ENCODE results near the gene CTIF.
A peak's percentile ranks its signal among the peaks of the same experiment; 100 is the strongest.

The CTIF gene

DNA sequence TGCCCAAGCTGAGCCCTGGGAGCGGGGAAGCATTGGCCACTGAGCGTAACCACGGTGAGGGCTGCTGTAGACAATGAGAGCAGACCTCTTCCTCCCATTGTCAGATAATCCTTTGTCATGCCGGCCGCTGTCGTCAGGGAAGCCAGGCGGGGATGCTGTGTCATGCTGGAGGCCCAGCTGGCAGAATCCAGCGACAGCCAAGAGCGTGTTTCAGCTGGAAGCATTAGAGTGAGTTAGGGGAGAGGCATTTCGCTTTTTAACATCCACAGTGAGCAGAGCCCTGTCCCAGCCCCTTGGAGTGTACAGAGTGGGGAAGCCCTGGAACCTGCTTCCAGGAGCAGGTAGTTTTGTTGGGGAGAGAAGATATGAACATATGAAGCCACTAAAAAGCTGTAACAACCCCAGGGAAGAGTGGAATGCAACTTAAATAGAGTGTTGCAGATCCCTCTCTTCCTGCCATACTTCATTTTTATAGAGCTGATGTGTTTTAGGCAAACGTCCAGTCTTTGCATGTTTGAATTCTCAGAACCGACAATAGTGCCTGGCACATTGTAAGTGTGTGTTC, 7.0 kb downstream of the CTIF start:
- TF ChIP-seq FOXP2 (optimal IDR thresholded peaks at IDR 0.05; ENCODE audit: control extremely low read depth, extremely low read length, insufficient read depth), result no peak
- TF ChIP-seq POLR2AphosphoS5 (IDR thresholded peaks at IDR 0.05; ENCODE audit: borderline replicate concordance, low read depth, low read length), result no peak
- no peak for TF ChIP-seq EZH2 (IDR thresholded peaks at IDR 0.05)
- Histone ChIP-seq H3K9ac (ENCODE audit: insufficient read length) (peak overlapping the region; percentile 19), H3K4me3 (peak overlapping the region; percentile 50), H3K36me3 (ENCODE audit: insufficient read depth, low read length) (no peaks in the 10 kb centered on the region; the same call in 1 of the 2 replicates), H3K27ac (peak overlapping the region; percentile 86), H3K9me3 (ENCODE audit: low read depth, low read length) (no peaks in the 10 kb centered on the region)
- DNase-seq (ENCODE audit: low read depth, low spot score), result no peak

DNA sequence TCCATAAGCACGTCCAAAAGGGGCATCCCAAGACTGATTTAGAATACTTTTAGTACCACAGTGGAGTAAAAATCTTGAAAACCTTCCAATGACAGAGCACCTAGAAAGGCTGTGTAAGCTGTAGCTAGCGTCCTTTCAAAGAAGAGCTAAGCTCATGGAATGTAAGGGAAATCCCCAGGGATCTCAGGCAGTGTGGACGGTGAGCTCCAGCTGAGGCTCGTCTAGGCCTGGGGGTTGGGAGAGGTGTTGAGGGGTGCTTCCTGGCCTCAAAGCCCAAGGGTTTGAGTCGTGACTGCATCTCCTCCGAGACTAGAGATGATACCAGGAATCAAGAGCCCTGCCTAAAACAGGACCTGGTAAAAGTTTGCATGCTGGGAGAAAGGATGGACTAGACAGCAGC, 7.6 kb downstream of the CTIF start:
- no peak for TF ChIP-seq POLR2AphosphoS5 (IDR thresholded peaks at IDR 0.05; ENCODE audit: borderline replicate concordance, low read depth, low read length)
- TF ChIP-seq FOXP2 (optimal IDR thresholded peaks at IDR 0.05; ENCODE audit: control extremely low read depth, extremely low read length, insufficient read depth), result no peak
- no peak for TF ChIP-seq EZH2 (IDR thresholded peaks at IDR 0.05)
- Histone ChIP-seq H3K9ac (ENCODE audit: insufficient read length) (peak overlapping the region; percentile 20), H3K36me3 (ENCODE audit: insufficient read depth, low read length) (no peaks in the 10 kb centered on the region; the same call in 1 of the 2 replicates), H3K4me3 (peak overlapping the region; percentile 50), H3K27ac (peak overlapping the region; percentile 86), H3K9me3 (ENCODE audit: low read depth, low read length) (no peaks in the 10 kb centered on the region)
- DNase-seq (ENCODE audit: low read depth, low spot score), result no peak

DNA sequence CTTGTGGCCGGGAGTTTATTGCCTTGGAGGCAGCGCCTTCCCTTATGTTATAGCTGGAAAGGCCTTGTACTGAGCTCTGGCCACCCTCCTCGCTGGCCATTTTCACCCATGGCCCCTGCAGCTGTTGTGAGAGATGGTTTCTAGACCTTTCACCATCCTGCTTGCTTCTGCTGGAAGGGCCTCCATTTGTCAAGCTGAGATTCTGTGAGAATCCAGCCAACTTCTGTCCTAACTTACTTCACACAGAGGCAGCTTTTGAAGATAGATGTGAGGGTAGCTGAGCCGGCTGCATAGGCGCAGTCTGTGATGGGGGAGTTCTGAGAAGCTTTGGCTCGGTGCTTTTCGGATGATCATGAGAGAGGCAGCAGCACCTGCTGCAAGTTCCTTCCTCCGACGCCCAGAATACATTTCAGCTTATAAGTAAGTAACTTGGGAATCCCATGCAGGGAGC, 8.7 kb downstream of the CTIF start:
- no peak overlapping the region for H3K9ac ChIP-seq (ENCODE audit: insufficient read length)
- TF ChIP-seq EZH2 (IDR thresholded peaks at IDR 0.05), result no peak
- no peak for TF ChIP-seq POLR2AphosphoS5 (IDR thresholded peaks at IDR 0.05; ENCODE audit: borderline replicate concordance, low read depth, low read length)
- peak overlapping the region; percentile 72 for H3K27ac ChIP-seq
- H3K4me3 ChIP-seq, result peak overlapping the region; percentile 60
- no peaks in the 10 kb centered on the region for H3K9me3 ChIP-seq (ENCODE audit: low read depth, low read length)
- H3K36me3 ChIP-seq (ENCODE audit: insufficient read depth, low read length), result no peaks in the 10 kb centered on the region; the same call in 1 of the 2 replicates
- DNase-seq (ENCODE audit: low read depth, low spot score), result no peak

DNA sequence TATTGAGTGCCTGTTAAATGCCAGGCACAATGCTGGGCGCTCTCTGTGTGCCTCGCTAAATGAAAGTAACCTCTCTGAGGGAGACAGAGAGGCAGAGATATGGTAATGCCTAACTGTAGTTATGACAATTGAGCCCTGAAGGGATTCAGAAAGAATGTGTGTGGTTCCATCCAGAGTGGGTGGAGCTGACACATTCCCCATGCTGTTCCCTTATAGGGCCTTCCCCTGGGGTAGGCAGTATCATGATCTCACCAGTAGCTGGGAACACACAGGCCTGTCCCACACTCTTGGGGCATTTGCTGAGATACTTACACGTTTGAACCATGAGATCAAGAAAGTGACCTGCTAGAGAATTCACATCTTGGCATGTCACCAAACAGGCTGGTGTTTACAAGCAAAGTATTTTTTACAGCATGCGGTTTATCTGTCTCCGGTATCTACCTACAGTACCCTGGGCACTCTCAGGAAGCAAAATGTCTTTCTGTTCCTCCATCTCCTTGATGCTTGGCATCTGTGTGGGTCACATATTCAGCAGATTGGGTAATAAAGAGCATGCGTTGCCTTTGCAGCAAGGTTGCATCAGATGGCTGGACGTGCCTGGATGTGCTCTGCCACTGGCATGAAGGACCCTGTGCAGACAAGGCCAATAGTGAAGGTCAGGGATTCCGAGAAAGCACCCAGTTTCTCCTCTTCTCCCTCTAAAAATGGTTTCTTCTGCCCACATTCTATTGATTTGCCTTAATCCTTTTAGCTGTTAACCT, 9.4 kb downstream of the CTIF start:
- H3K9ac ChIP-seq (ENCODE audit: insufficient read length), result peak overlapping the region; percentile 3
- no peaks in the 10 kb centered on the region for H3K9me3 ChIP-seq (ENCODE audit: low read depth, low read length)
- no peaks in the 10 kb centered on the region; the same call in 1 of the 2 replicates for H3K36me3 ChIP-seq (ENCODE audit: insufficient read depth, low read length)
- DNase-seq (ENCODE audit: low read depth, low spot score), result peak; percentile 84
- TF ChIP-seq EZH2 (IDR thresholded peaks at IDR 0.05), result no peak
- no peak; the same call in 1 of the 2 replicates for TF ChIP-seq POLR2AphosphoS5 (IDR thresholded peaks at IDR 0.05; ENCODE audit: borderline replicate concordance, low read depth, low read length)
- no peak for TF ChIP-seq FOXP2 (optimal IDR thresholded peaks at IDR 0.05; ENCODE audit: control extremely low read depth, extremely low read length, insufficient read depth)
- peak overlapping the region; percentile 77 for H3K27ac ChIP-seq
- H3K4me3 ChIP-seq, result peak overlapping the region; percentile 60

DNA sequence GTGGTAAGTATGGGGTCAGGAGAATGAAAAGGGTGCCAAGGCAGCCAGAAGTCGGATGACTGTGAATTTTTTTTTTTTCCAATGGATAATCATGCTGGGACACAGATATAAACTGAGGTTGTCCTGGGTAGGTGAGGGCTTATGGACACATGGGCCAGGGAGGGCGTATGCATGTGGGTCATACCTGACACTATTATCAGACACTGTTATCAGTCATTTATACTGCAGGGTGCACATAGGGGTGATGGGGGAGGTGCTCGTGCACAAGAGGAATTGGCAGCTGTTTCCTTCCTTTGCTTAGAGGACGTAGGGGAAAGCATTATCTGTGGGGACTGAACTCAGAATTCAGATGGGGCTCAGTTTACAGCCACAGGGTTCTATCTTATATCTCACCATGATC, 10.1 kb downstream of the CTIF start:
- Histone ChIP-seq H3K27ac (peak overlapping the region; percentile 77; the same call in 1 of the 2 replicates), H3K4me3 (no peak overlapping the region), H3K9me3 (ENCODE audit: low read depth, low read length) (no peaks in the 10 kb centered on the region), H3K36me3 (ENCODE audit: insufficient read depth, low read length) (no peaks in the 10 kb centered on the region; the same call in 1 of the 2 replicates), H3K9ac (ENCODE audit: insufficient read length) (no peak overlapping the region)
- TF ChIP-seq FOXP2 (optimal IDR thresholded peaks at IDR 0.05; ENCODE audit: control extremely low read depth, extremely low read length, insufficient read depth) (no peak), EZH2 (IDR thresholded peaks at IDR 0.05) (no peak), POLR2AphosphoS5 (IDR thresholded peaks at IDR 0.05; ENCODE audit: borderline replicate concordance, low read depth, low read length) (no peak)
- no peak for DNase-seq (ENCODE audit: low read depth, low spot score)

DNA sequence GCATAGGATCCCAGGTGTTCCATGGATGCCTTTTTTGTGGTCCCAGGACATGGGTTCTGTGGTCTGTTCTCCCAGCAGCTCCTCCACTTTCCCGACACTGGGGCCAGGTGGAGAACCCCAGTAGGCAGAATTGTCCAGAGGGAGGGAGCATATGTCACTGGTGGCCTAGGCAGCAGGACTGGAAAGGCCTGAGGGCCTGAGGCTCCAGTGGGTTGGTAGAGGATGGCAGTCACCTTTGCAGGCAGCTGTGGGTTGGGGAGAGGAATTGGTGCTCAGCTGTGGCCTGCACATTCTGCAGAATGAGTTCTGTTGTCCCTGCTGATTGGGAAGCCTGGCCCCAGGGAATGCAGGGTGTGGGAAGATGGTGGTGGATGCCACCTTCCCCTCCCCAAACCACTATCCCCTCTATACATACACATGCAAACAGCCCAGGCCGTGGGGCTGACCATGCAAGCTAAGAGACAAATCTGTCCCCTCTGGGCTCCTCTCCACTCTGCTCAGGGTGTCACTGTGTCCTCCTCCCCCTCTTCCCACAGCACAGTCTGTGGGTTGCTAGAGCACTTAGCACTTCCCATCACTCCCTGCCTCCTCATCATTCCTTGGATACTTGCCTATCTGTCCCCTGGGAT, 11.4 kb downstream of the CTIF start:
- TF ChIP-seq POLR2AphosphoS5 (IDR thresholded peaks at IDR 0.05; ENCODE audit: borderline replicate concordance, low read depth, low read length) (no peak), EZH2 (IDR thresholded peaks at IDR 0.05) (no peak), FOXP2 (optimal IDR thresholded peaks at IDR 0.05; ENCODE audit: control extremely low read depth, extremely low read length, insufficient read depth) (no peak)
- no peaks in the 10 kb centered on the region for H3K9me3 ChIP-seq (ENCODE audit: low read depth, low read length)
- no peak overlapping the region for H3K9ac ChIP-seq (ENCODE audit: insufficient read length)
- no peaks in the 10 kb centered on the region; the same call in 1 of the 2 replicates for H3K36me3 ChIP-seq (ENCODE audit: insufficient read depth, low read length)
- no peak overlapping the region for H3K4me3 ChIP-seq
- no peak for DNase-seq (ENCODE audit: low read depth, low spot score)
- no peak overlapping the region for H3K27ac ChIP-seq

DNA sequence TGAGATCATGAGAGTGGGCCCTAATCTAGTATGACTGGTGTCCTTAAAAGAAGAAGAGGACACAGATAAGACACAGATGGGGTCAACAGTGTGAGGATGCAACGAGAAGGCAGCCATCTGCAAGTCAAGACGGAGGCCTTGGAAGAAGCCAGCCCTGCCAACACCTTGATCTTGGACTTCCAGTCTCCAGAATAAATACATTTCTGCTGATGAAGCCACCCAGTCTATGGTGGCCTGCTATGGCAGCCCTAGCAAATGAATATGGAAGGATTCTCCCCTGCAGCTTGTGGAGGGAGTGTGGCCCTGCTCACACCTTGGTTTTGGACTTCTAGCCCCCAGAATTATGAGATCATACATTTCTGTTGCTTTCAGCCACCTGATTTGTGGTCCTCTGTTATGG, 12.3 kb downstream of the CTIF start:
- H3K4me3 ChIP-seq, result no peak overlapping the region
- H3K9me3 ChIP-seq (ENCODE audit: low read depth, low read length), result no peaks in the 10 kb centered on the region
- no peak for DNase-seq (ENCODE audit: low read depth, low spot score)
- H3K9ac ChIP-seq (ENCODE audit: insufficient read length), result no peak overlapping the region
- TF ChIP-seq EZH2 (IDR thresholded peaks at IDR 0.05) (no peak), POLR2AphosphoS5 (IDR thresholded peaks at IDR 0.05; ENCODE audit: borderline replicate concordance, low read depth, low read length) (no peak), FOXP2 (optimal IDR thresholded peaks at IDR 0.05; ENCODE audit: control extremely low read depth, extremely low read length, insufficient read depth) (no peak)
- H3K36me3 ChIP-seq (ENCODE audit: insufficient read depth, low read length), result no peaks in the 10 kb centered on the region; the same call in 1 of the 2 replicates
- no peak overlapping the region for H3K27ac ChIP-seq

DNA sequence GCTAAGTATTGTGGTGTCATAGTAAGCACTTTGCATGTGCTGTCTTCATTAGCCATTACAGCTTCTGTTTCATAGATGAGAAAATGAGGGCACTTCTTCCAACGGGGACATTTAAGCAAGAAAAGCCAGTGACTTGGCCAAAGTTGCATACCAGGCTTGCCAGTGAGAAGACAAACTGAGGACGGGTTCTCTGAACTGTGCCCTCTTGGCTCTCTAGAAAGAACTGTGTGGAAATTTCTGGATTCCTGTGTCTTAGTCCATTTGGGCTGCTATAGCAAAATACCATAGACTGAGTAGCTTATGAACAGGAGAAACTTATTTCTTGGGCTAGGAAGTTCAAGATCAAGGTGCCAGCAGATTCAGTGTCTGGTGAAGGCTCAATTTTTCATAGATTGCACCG, 13.3 kb downstream of the CTIF start:
- TF ChIP-seq FOXP2 (optimal IDR thresholded peaks at IDR 0.05; ENCODE audit: control extremely low read depth, extremely low read length, insufficient read depth) (no peak), EZH2 (IDR thresholded peaks at IDR 0.05) (no peak), POLR2AphosphoS5 (IDR thresholded peaks at IDR 0.05; ENCODE audit: borderline replicate concordance, low read depth, low read length) (no peak)
- H3K4me3 ChIP-seq, result no peak overlapping the region
- no peak overlapping the region for H3K9ac ChIP-seq (ENCODE audit: insufficient read length)
- no peak for DNase-seq (ENCODE audit: low read depth, low spot score)
- no peak overlapping the region for H3K27ac ChIP-seq
- no peaks in the 10 kb centered on the region for H3K9me3 ChIP-seq (ENCODE audit: low read depth, low read length)
- H3K36me3 ChIP-seq (ENCODE audit: insufficient read depth, low read length), result no peaks in the 10 kb centered on the region; the same call in 1 of the 2 replicates
